T47D (cell line): Measurements from ENCODE around the gene PPP2R5C.

Source experiments
- DNase-seq, 2 experiments: peaks; one replicate each; pipeline versions ENCODE4 v3.0.0 to v3.0.0-alpha.2; 2011 to 2012; ENCODE audit warnings: low read depth in 1 of 2, low spot score in 1 of 2
- JUND ChIP-seq: IDR thresholded peaks from 2 replicates; pipeline ENCODE4 v1.6.1; 2012; ENCODE audit warnings: low read depth
- in situ Hi-C: cut with HindIII; loops from 2 replicates; pipeline ENCODE4 v1.10.0; 2016; ENCODE audit warnings: low sequenced_read_pairs, low pct_unique_long_range_greater_than_20kb

Gene PPP2R5C

DNA sequence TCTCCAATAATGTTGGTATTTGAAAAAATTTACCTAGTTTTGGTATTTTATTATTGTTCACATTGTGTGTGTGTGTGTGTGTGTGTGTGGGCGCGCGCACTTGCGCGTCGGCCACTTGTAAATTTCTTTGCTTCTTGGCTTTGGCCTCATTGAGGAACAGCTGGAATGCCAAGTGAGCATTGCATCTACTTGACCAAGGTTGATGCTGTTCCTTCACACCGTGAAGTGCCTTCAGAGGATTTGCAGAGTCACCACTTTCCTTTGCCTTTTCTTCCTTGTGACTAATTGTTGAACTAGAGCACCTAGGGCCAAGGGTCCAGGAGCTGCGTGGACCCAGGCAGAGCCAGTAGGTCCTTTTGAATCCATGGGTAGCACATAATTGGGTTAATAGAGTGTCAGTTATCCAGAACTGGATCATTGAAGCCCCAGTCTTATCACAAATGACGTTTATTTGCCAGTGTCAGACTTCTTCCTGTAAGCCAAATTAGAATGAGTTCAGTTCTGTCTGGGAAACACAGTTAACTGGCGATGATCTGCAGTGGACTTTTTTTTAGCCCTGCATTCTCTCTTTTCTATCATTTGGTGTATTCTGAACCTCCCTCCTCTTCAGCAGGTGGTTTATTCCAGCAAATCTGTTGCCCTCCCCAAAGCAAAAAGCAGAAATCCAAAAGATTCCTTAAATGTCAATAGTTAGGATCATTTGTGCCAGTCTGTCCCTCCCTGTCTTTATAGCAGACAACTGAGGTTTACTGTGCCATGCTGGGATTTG, 2.6 kb downstream of the PPP2R5C start:
- no peak for TF ChIP-seq JUND
- in situ Hi-C loops = no loop called here
- no peak for DNase-seq

GRCh38 chr14:101767618-101768362, 6.3 kb downstream of the PPP2R5C start:
- TF ChIP-seq JUND = no peak
- in situ Hi-C loops = no loop called here
- DNase-seq = no peak

GRCh38 chr14:101770183-101770582, 8.7 kb downstream of the PPP2R5C start:
- TF ChIP-seq JUND = no peak
- in situ Hi-C loops = no loop called here
- DNase-seq = no peak

GRCh38 chr14:101772770-101773169, 11.3 kb downstream of the PPP2R5C start:
- no peak for TF ChIP-seq JUND
- in situ Hi-C loops = no loop called here
- peak in 1 of 2 experiments; percentile 63 for DNase-seq

DNA sequence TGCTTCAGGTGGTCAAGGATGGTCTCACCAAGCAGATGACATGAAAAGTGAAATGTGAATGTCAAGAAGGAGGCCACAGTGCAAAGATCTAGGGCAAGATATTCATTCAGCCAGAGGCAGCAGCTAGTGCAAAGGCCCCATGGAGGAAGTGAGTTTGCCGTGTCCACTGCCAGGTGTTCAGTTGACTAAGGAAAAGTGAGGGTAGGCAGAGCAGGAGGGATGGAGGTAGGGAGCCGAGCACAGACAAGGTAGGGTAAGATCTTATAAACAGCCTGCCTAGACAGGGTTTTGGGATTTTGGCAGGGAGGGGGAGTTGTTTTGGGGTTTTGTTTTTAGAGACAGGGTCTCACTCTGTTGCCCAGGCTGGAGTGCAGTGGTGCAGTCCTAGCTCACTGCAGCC, 11.9 kb downstream of the PPP2R5C start:
- no peak for TF ChIP-seq JUND
- in situ Hi-C loops = no loop called here
- no peak for DNase-seq

DNA sequence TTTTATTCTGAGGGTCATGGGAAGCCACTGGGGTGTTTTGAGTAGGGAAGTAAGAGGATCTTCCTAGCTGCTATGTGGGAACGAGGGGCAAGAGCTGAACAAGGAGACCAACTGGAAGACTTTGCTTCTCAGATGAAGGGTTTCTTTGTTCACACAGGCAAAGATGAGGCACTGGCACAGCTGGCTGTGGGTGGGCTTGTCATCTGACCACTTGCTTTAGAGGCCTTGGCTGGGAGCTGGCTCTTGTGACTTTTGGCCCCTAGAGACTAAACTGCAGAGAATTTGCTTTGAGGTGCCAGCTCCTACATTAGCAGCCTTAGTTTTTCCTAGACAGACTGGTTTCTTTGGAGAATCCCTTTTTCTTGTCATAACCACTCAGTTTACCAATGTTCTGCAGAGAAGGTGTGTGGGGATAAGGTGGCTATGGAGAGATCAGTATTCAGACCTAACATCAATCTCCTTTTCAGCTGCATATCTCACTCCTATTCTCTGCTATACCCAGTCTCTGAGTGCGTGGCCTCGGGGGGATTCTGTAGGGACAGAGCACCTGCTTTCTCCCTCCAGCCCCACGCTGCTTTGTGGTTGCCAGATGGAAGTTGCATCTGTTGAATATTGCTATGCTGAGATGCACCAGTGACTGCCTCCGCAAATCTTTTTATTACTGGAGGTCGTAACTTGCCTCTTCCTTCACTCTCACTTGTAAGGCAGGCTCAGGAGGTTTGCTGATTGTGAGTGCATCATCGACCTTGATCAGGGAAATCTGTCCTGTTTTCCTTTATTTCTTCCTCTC, 12.7 kb downstream of the PPP2R5C start:
- DNase-seq = no peak
- TF ChIP-seq JUND = no peak
- in situ Hi-C loops = no loop called here

DNA sequence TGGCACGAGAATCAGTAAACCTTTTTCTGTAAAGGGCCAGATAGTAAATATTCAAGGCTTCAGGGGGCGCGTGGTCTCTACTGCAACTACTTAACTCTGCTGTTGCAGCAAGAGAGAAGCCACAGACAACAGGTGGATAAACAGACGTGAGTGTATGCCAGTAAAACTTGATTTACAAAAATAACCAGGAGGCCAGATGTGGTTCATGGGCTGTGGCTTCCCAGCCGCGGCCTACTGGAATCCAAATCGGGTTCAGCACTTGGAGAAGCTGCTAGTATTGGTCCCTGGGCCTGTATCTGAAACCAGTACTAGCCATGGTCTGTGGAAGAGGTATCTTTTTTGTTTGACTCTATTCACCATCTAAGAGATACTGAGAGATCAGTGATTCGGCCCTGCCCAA, 13.3 kb downstream of the PPP2R5C start:
- no peak for DNase-seq
- in situ Hi-C loops = no loop called here
- no peak for TF ChIP-seq JUND

DNA sequence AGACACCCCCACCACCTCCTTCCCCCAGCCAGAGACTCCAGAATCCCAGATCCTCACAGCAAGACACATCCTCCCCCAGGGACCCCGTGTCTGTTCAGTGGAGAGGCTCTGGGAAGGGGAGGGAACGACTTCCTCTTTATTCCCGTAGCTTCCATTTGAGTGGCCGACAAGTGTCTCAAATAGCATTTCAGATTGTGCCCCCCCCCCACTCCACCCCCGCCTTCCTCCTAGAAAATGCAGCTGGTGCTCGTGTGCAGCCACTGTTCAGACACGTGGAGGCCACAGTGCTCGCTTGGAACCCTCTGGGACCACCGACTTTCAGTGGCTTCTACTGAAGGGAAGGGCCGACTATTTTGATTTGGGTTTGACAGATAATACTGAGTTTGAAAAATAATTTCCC, 14.3 kb downstream of the PPP2R5C start:
- no peak for TF ChIP-seq JUND
- in situ Hi-C loops = no loop called here
- DNase-seq = no peak

DNA sequence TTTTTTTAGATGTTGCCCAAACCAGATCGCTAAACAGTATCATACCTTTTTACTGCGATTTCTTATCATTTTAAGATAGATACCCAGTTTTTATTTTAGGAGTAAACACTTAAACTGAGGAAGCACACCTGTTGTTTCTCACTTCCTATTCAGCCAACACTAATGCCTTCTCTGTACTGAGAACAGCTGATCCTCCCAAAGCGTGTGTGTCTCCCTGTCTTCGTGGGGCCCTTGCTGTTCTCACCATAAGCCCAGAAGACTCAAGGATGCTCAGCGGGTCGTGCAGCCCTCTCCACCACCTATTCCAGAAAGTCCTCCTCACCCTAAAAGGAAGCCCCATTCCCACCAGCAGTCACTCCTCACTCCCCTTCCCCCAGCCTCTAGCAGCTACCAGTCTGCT, 14.8 kb downstream of the PPP2R5C start:
- no peak for DNase-seq
- no peak for TF ChIP-seq JUND
- in situ Hi-C loops = no loop called here

GRCh38 chr14:101780390-101780789, 18.9 kb downstream of the PPP2R5C start:
- in situ Hi-C loops = no loop called here
- no peak for TF ChIP-seq JUND
- no peak for DNase-seq

DNA sequence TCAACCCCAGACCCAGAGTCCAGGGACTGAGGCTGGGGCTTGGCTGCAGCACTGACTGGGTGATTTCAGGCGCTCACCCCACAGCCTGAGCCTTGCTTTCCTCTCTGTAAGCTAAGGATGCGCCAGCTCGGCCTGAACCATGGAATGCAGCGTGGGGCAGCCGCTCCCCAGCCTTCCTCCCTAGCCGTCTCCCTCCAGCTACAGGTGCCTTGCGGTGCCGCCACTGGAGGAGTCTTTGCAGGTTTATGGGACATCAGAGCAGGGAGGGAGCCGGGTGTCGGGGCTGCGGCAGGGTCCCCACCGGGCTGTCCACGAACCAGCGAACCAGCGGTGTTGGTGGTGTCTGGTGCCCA, 19.4 kb downstream of the PPP2R5C start:
- no peak for DNase-seq
- in situ Hi-C loops = no loop called here
- TF ChIP-seq JUND = no peak

DNA sequence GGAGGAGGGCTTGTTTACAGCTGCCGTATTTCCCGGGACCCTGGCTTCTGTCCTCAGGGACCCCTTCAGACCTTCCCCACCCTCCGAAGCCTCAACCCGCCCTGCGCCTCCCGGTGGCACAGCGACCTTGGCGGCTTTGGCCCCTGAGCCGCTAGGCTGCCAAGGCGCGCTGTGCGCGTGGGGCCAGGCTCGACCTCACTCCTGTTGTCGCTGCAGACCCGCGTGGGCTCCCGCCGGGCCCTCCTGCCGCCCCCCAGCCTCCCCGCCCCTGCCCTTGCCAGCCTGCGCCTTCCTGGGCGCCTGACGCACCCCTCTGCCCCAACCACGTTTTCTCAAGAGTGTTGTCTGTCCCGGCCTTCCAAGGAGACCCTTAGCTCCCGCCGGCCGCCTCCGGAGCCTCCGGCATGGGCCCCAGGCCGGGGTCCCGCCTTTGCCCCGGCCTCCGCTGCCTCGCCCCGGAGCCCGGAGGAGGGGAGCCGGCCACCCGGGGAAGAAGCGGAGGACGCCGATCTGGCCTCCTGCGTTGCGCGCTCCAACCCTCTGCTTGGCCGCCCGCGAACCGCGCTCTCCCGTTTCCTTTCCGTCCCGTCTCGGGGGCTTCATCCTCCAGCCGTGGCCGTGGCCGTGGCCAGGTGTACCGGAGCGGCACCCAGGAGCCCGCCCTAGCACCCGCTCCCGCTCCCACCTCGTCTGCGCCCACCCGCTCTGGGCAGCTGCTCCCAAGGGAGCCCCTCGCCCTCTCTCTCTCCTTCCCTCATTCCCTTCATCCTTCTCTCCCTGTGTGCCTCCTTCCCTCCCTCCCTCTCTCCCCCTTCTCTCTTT, 19.9 kb downstream of the PPP2R5C start:
- TF ChIP-seq JUND = no peak
- in situ Hi-C loops = no loop called here
- DNase-seq = no peak
